ENCODE measurements around the gene ALKBH3. TPM values are rescaled to one million over a fixed set of nuclear protein-coding genes. Genes with fewer than 3 reads are reported as not detected.

The ALKBH3 gene
- total and polyA plus RNA-seq, 11 donors: 13.1 to 24.7 (median 20.5) TPM

GRCh38 chr11:43922295-43922648, 41.6 kb downstream of the ALKBH3 start:
- intact Hi-C loops (cut with DNase I): no loop called here
- Histone ChIP-seq H3K36me3 (peaks cover 0 to 49% (median 40%) of the 10 kb centered on the region in 9 donors), H3K27ac (peak overlapping the region in 7 of 12 donors; percentile 55 to 88 (median 80)), H3K27me3 (no peaks in the 10 kb centered on the region), H3K9me3 (no peaks in the 10 kb centered on the region), H3K4me3 (no peak overlapping the region), H3K4me1 (peaks cover 3 to 77% (median 32%) of the 10 kb centered on the region in 12 donors)
- TF ChIP-seq POLR2A (IDR thresholded peaks at IDR 0.05) (no peak), CTCF (IDR thresholded peaks at IDR 0.05) (no peak)
- ATAC-seq (no peak), DNase-seq (no peak)
- 60 to 95% (median 90%) methylated on average over 1 to 3 of the region's 3 CpGs for WGBS, 4 donors

GRCh38 chr11:43922744-43923405, 42.2 kb downstream of the ALKBH3 start:
- peaks cover 0 to 46% (median 37%) of the 10 kb centered on the region in 9 donors for H3K36me3 ChIP-seq
- peak overlapping the region; percentile 26 to 88 (median 74) for H3K27ac ChIP-seq
- H3K27me3 ChIP-seq: no peaks in the 10 kb centered on the region
- H3K4me1 ChIP-seq: peaks cover 3 to 72% (median 32%) of the 10 kb centered on the region in 12 donors
- H3K4me3 ChIP-seq: no peak overlapping the region
- ATAC-seq (no peak), DNase-seq (no peak)
- TF ChIP-seq CTCF (IDR thresholded peaks at IDR 0.05) (no peak), POLR2A (IDR thresholded peaks at IDR 0.05) (no peak)
- intact Hi-C loops (cut with DNase I): no loop called here
- WGBS, 4 donors: 70 to 75% (median 72%) methylated on average over 6 of the region's 6 CpGs
- H3K9me3 ChIP-seq: no peaks in the 10 kb centered on the region

GRCh38 chr11:43923406-43924111, 42.9 kb downstream of the ALKBH3 start:
- H3K4me1 ChIP-seq: peaks cover 3 to 65% (median 32%) of the 10 kb centered on the region in 12 donors
- ATAC-seq (peak; percentile 58 to 82 (median 64)), DNase-seq (peak in 4 of 5 donors; percentile 57 to 76 (median 69))
- no peak for TF ChIP-seq CTCF (IDR thresholded peaks at IDR 0.05)
- TF ChIP-seq POLR2A (IDR thresholded peaks at IDR 0.05): no peak
- H3K36me3 ChIP-seq: peaks cover 0 to 40% (median 31%) of the 10 kb centered on the region in 9 donors
- intact Hi-C loops (cut with DNase I): no loop called here
- H3K4me3 ChIP-seq: no peak overlapping the region
- WGBS, 4 donors: 41 to 56% (median 45%) methylated on average over 8 of the region's 8 CpGs
- peak overlapping the region; percentile 44 to 88 (median 74) for H3K27ac ChIP-seq
- no peaks in the 10 kb centered on the region for H3K27me3 ChIP-seq
- no peaks in the 10 kb centered on the region for H3K9me3 ChIP-seq

- H3K4me1 ChIP-seq: peaks cover 3 to 58% (median 30%) of the 10 kb centered on the region in 12 donors
- WGBS, 4 donors: 83 to 90% (median 88%) methylated on average over 17 to 27 of the region's 27 CpGs
- no peak for DNase-seq
- peaks cover 0 to 32% (median 24%) of the 10 kb centered on the region in 9 donors for H3K36me3 ChIP-seq
- TF ChIP-seq CTCF (IDR thresholded peaks at IDR 0.05): no peak
- TF ChIP-seq POLR2A (IDR thresholded peaks at IDR 0.05): no peak
- H3K9me3 ChIP-seq: no peaks in the 10 kb centered on the region
- H3K27me3 ChIP-seq: no peaks in the 10 kb centered on the region
- no peak for ATAC-seq
- intact Hi-C loops (cut with DNase I): no loop called here
- peak overlapping the region; percentile 44 to 88 (median 74) for H3K27ac ChIP-seq
- no peak overlapping the region for H3K4me3 ChIP-seq
Observed at GRCh38 chr11:43924112-43924855, 43.7 kb downstream of the ALKBH3 start.

Data from heart left ventricle (tissue), 16 donors.